ENCODE data around the gene COL4A6.

DNA sequence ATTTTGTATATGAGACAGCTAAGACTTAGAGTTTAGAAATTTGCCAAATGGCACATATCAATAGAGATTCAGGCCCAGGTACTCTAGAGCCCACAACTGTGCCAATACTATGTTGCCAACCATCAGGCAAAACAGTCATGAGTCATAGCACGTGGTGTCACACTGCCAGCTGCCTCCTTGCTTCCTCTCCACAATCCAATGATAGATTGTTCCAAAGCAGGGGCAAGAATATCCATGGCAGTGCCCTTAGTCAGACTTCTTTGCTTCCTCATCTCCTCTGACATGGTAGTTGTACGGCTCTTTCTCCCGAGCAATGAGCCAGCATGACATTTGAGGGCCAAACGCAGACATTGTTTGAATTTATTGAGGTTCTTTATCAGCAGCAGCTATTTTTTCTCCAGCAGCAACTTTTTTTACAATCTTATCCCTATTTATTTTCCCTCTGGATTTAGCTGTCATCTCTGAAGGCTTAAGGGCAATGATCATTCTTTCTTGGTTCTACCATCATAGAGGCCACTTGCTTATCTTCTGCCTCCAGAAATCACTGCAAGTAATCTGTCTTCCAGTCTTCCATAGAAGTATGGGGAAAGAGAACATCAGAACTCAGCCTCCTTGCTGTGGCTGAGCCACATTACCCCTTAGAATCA is 169.7 kb downstream of the COL4A6 start:
- TF ChIP-seq, protein P1, sequence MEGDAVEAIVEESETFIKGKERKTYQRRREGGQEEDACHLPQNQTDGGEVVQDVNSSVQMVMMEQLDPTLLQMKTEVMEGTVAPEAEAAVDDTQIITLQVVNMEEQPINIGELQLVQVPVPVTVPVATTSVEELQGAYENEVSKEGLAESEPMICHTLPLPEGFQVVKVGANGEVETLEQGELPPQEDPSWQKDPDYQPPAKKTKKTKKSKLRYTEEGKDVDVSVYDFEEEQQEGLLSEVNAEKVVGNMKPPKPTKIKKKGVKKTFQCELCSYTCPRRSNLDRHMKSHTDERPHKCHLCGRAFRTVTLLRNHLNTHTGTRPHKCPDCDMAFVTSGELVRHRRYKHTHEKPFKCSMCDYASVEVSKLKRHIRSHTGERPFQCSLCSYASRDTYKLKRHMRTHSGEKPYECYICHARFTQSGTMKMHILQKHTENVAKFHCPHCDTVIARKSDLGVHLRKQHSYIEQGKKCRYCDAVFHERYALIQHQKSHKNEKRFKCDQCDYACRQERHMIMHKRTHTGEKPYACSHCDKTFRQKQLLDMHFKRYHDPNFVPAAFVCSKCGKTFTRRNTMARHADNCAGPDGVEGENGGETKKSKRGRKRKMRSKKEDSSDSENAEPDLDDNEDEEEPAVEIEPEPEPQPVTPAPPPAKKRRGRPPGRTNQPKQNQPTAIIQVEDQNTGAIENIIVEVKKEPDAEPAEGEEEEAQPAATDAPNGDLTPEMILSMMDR (IDR thresholded peaks at IDR 0.05): no peak
- no peak for TF ChIP-seq POLR2A (IDR thresholded peaks at IDR 0.05)

All from thyroid gland (tissue), 4 donors.